Stimulated activated CD8-positive, alpha-beta memory T cell treated with anti-CD3 and anti-CD28 coated beads, Interleukin-15, amount 100 ng/mL, for 48 hours (primary cell): ENCODE results near the gene STX1A.

Experiments
- DNase-seq, 2 donors: peaks; one replicate each; pipeline ENCODE4 v3.0.0-alpha.2; 2020; ENCODE audit warnings: low read depth in 2 of 2

STX1A gene

DNA sequence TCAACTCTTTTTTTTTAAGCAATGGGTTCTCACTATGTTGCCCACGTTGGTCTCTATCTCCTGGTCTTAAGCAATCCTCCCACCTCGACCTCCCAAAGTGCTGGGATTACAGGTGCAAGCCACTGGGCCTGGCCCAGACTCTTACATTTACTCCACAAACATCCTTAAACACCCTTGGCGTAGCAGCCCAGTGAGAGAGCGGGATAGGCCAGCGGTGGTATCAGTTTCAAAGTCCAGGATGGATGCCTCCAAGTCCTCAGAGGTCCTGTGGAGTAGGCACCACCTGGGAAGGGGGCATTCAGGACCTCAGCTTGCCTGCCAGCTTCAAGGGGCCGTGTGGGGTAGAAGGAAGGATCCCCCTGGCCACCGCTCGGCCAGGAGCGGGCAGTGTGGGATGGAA lies 69.9 kb downstream of the STX1A start:
- DNase-seq, result no peak
